Esophagus squamous epithelium (tissue), 5 donors: ENCODE results near the gene BTNL3. TPM values are rescaled to one million over a fixed set of nuclear protein-coding genes. Genes with fewer than 3 reads are reported as not detected.
A peak's percentile ranks its signal among the peaks of the same experiment; 100 is the strongest.

ENCODE experiments used
- DNase-seq: peaks from one replicate; lab custom pipeline; 2025; lab: John Stamatoyannopoulos, UW
- H3K27ac ChIP-seq, 4 donors: fragments of 200-600 bp; sonication (generic); one replicate each; pipeline ENCODE4 v1.5.1; 2016 to 2019; ENCODE audit warnings: mild to moderate bottlenecking in 1 of 4
- H3K27me3 ChIP-seq, 4 donors: fragments of 200-600 bp; sonication (generic); 1 replicate in 3 of 4; 2 replicates in 1 of 4; pipeline versions ENCODE4 v1.5.1 to v1.6.0; 2017 to 2021; ENCODE audit warnings: antibody characterized with exemption in 1 of 4
- H3K36me3 ChIP-seq, 3 donors: fragments of 200-600 bp; sonication (generic); one replicate each; pipeline ENCODE4 v1.5.1; 2016 to 2019
- H3K4me1 ChIP-seq, 3 donors: fragments of 200-600 bp; sonication (generic); one replicate each; pipeline ENCODE4 v1.5.1; 2017 to 2019
- H3K4me3 ChIP-seq, 4 donors: fragments of 200-600 bp; sonication (generic); 1 replicate in 3 of 4; 2 replicates in 1 of 4; pipeline ENCODE4 v1.5.1; 2016 to 2019; ENCODE audit warnings: mild to moderate bottlenecking in 2 of 4, moderate library complexity in 1 of 4
- H3K9me3 ChIP-seq, 3 donors: fragments of 200-600 bp; sonication (generic); one replicate each; pipeline ENCODE4 v1.5.1; 2016 to 2019
- POLR2A ChIP-seq, 4 donors: fragments of 450-650 bp; IDR thresholded peaks; one replicate each; pipeline ENCODE4 v1.6.1; 2017; ENCODE audit warnings: antibody characterized with exemption in 4 of 4, mild to moderate bottlenecking in 4 of 4, moderate library complexity in 3 of 4
- WGBS, 2 donors: methylation state at CpG; one replicate each; pipeline ENCODE4 v1.1.5; 2018; 5-methylcytosine and 5-hydroxymethylcytosine counted together
- intact Hi-C: fragments of 100-400 bp; cut with DNase I; formaldehyde crosslinking; loops from one replicate; pipeline ENCODE4 v1.15.0; 2022
- small RNA-seq, 4 donors: library from RNA; depleted of rRNA; stranded (forward); fragments of <200 nt; gene quantifications; one replicate each; pipeline ENCODE3, GENCODE V24; 2016
- total RNA-seq, 4 donors: library from RNA; depleted of rRNA; stranded (reverse); fragments of >200 nt; gene quantifications; one replicate each; pipeline ENCODE4 v1.1.0, GENCODE V29; 2016
- TF ChIP-seq, protein P1 (sequence below), 6 experiments: fragments of 450-650 bp in 4 of 6; fragments of 200-600 bp in 2 of 6; sonication (generic) in 2 of 6; IDR thresholded peaks; one replicate each; pipeline ENCODE4 v1.5.1; 2016 to 2019; ENCODE audit warnings: antibody characterized with exemption in 6 of 6, mild to moderate bottlenecking in 4 of 6, moderate library complexity in 4 of 6
- donor health status: DM: yes; HTN: yes; CAD: no.

The BTNL3 gene
- total RNA-seq, 4 donors from 2014 or later, result not detected

DNA sequence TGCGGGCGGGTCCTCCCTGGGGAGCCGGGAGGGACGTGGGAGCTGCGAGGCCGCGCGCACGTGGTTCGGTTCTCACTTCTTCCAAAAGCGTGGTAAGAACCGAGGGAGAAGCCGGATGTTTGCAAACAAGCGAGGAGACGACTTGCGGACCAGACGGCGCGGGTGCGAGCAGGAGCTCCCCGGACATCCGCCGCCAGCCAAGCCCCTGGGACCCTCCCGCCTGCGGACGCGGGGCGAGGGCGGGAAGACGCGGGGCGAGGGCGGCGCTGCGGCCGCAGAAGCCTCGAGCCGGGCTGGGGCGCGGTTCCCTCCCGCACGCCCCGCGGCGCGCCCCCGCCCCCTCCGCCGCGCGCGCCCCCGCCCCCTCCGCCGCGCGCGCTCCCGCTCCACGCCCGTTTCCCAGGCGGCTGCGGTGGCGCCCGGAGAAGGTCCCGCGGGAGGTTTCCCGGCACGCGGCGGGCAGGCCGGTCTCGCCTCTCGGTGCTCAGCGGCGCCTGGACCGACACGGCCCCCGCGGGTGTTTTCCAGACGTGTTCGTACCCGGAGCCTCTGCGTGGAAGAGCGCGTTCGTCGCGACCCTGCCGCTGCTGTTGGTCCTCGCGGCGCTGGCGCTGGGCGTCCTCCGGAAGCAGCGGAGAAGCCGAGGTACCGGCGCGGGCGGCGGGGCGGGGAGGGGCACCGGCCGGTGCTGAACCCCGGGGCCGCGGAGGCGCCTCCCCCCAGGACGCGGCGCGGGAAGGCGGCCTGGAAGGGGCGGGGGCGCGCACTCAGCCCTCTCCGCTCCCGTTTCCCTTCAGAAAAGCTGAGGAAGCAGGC, 64.2 kb downstream of the BTNL3 start:
- H3K4me1 ChIP-seq, result peaks cover 11 to 41% (median 18%) of the 10 kb centered on the region in 3 donors
- no peak for DNase-seq
- 0% methylated on average over 13 of the region's 120 CpGs; no CpG with 5 or more reads in 1 of the 2 donors for WGBS, 2 donors
- H3K27ac ChIP-seq, result peak overlapping the region in 1 of 4 donors; percentile 42
- no peaks in the 10 kb centered on the region for H3K9me3 ChIP-seq
- peak overlapping the region; percentile 46 to 71 (median 58) for H3K4me3 ChIP-seq
- no peak for TF ChIP-seq POLR2A (IDR thresholded peaks at IDR 0.05)
- TF ChIP-seq, protein P1, sequence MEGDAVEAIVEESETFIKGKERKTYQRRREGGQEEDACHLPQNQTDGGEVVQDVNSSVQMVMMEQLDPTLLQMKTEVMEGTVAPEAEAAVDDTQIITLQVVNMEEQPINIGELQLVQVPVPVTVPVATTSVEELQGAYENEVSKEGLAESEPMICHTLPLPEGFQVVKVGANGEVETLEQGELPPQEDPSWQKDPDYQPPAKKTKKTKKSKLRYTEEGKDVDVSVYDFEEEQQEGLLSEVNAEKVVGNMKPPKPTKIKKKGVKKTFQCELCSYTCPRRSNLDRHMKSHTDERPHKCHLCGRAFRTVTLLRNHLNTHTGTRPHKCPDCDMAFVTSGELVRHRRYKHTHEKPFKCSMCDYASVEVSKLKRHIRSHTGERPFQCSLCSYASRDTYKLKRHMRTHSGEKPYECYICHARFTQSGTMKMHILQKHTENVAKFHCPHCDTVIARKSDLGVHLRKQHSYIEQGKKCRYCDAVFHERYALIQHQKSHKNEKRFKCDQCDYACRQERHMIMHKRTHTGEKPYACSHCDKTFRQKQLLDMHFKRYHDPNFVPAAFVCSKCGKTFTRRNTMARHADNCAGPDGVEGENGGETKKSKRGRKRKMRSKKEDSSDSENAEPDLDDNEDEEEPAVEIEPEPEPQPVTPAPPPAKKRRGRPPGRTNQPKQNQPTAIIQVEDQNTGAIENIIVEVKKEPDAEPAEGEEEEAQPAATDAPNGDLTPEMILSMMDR (IDR thresholded peaks at IDR 0.05), result no peak
- H3K27me3 ChIP-seq, result peaks cover 0 to 97% (median 12%) of the 10 kb centered on the region in 4 donors
- intact Hi-C loops, result no loop called here
- H3K36me3 ChIP-seq, result no peaks in the 10 kb centered on the region

DNA sequence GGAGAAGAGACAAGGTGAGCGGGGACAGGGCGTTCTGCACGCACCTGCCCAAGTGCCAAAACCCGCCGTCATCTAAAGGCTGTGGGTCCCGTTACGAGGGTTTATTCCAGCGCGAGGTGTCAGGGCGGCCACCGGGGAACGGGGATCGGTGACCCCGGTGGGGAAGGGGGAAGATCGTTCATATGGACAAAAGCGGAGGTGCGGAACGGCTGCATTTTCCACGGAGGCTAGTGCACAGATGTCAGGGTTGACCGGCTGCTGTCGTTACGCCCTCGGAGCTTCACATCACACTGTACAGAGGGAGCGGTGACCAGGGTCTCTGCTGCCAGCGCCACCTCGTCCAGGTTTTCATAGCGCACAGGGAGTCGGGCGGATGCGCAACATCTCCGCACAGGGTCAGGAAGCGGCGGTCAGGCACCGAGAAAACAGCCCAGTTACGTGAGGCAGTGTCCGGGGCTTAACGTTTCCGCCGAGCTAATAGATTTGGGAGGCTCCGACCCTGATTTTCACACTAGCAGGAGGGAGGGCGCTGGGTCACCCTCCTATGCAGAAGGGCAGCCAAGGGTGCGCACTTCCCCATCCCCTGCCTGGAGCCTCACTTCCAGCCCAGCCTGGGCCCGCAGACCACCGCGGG, 65.0 kb downstream of the BTNL3 start:
- H3K4me3 ChIP-seq, result peak overlapping the region; percentile 46 to 71 (median 58)
- no peak for DNase-seq
- H3K27me3 ChIP-seq, result peaks cover 0 to 98% (median 13%) of the 10 kb centered on the region in 4 donors
- no peaks in the 10 kb centered on the region for H3K36me3 ChIP-seq
- WGBS, 2 donors, result 1 to 3% methylated on average over 9 to 15 of the region's 45 CpGs
- intact Hi-C loops, result no loop called here
- TF ChIP-seq, protein P1 (IDR thresholded peaks at IDR 0.05), result no peak
- TF ChIP-seq POLR2A (IDR thresholded peaks at IDR 0.05), result no peak
- peaks cover 11 to 41% (median 18%) of the 10 kb centered on the region in 3 donors for H3K4me1 ChIP-seq
- peak overlapping the region in 1 of 4 donors; percentile 42 for H3K27ac ChIP-seq
- H3K9me3 ChIP-seq, result no peaks in the 10 kb centered on the region

DNA sequence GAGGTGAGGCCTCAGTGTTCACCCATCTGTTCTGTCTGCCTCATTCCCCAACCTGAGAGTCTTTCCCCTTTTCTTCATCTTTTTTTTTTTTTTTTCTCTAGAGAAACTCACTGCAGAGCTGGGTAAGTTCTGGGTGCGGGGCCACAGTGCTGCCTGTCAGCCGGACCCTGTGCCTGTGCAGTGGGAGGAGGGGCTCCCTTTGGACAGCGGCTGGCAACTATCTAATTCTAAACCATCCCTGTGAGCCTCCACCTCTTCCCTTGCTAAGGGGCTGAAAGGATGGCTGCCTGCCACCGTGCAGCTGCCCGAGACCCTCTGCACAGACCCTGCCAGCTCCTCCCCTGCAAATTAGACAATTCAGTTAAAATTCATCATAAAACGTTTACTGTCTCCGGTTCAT, 65.5 kb downstream of the BTNL3 start:
- peaks cover 11 to 44% (median 18%) of the 10 kb centered on the region in 3 donors for H3K4me1 ChIP-seq
- WGBS, 2 donors, result 41 to 44% methylated on average over 5 to 7 of the region's 7 CpGs
- peaks cover 4 to 100% (median 14%) of the 10 kb centered on the region in 4 donors for H3K27me3 ChIP-seq
- H3K27ac ChIP-seq, result no peak overlapping the region
- no peak for DNase-seq
- intact Hi-C loops, result no loop called here
- no peaks in the 10 kb centered on the region for H3K36me3 ChIP-seq
- TF ChIP-seq, protein P1 (IDR thresholded peaks at IDR 0.05), result no peak
- TF ChIP-seq POLR2A (IDR thresholded peaks at IDR 0.05), result no peak
- H3K4me3 ChIP-seq, result peak overlapping the region in 1 of 4 donors; percentile 65
- no peaks in the 10 kb centered on the region for H3K9me3 ChIP-seq

DNA sequence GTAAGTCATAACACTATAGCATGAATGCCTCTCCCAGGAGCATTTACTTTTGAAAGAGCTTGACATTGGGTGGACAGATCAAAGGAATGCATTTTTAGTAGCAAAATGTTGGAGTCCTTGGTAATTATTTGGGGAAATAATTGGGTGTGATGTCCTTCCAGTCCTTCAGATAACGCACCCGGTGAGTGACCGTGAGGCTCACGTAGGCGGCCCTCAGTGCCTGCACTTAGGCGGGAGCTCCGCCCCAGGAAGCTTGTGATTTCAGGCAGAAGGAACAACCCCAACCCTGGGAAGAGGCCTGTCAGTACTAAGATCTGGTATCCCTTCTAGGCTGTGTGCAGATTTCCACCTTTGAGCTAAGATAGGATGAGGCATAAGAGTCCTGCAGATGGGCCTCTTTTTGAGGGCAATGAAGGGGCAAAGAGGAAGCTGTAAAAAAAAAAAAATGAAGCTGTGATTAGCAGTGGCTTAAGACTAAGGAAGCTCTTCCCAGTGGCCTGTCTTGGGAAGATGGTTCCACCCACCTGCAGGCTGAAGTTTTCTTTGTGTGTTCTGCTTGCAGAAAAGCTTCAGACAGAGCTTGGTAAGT, 66.3 kb downstream of the BTNL3 start:
- Histone ChIP-seq H3K4me3 (no peak overlapping the region), H3K4me1 (peaks cover 11 to 52% (median 18%) of the 10 kb centered on the region in 3 donors), H3K27me3 (peaks cover 5 to 100% (median 18%) of the 10 kb centered on the region in 4 donors), H3K27ac (no peak overlapping the region), H3K9me3 (no peaks in the 10 kb centered on the region), H3K36me3 (no peaks in the 10 kb centered on the region)
- intact Hi-C loops, result no loop called here
- no peak for TF ChIP-seq POLR2A (IDR thresholded peaks at IDR 0.05)
- TF ChIP-seq, protein P1 (IDR thresholded peaks at IDR 0.05), result no peak
- WGBS, 2 donors, result 73% methylated on average over 7 of the region's 7 CpGs; no CpG with 5 or more reads in 1 of the 2 donors
- DNase-seq, result no peak

Small RNAs within 50 kb of the gene (small RNA-seq; reads per million reads assigned to genes)
- 0 reads per million in 4 donors for gene MIR8089
- 0 reads per million in 4 donors for gene RNU6-1036P
- 0 reads per million in 4 donors for gene RPS29P12

Other genes with a start within 250 kb of the BTNL3 start
- not detected for gene OR2Y1, start 248.8 kb upstream of the BTNL3 start, total RNA-seq
- 100 to 1,000 TPM in 2 of 4 donors, 10 to 100 TPM in 2; 62.6 to 163 (median 111) TPM for gene MGAT1, start 186.0 kb upstream of the BTNL3 start, total RNA-seq
- gene ZFP62, start 127.6 kb upstream of the BTNL3 start, total RNA-seq, result 10 to 100 TPM in 3 of 4 donors, 1 to 10 TPM in 1; 8.9 to 32.6 (median 19.2) TPM
- under 1 TPM in 1 of 4 donors, not detected in 3; 0.19 TPM for gene BTNL8, start 89.7 kb upstream of the BTNL3 start, total RNA-seq
- gene BTNL9, start 51.4 kb downstream of the BTNL3 start, total RNA-seq, result 10 to 100 TPM in 1 of 4 donors, 1 to 10 TPM in 2, under 1 TPM in 1; 0.75 to 27.7 (median 4.1) TPM
- gene OR2V1, start 142.3 kb downstream of the BTNL3 start, total RNA-seq, result not detected
- gene OR2V2, start 158.7 kb downstream of the BTNL3 start, total RNA-seq, result not detected
- 10 to 100 TPM; 44.8 to 80.6 (median 54.5) TPM for gene TRIM7, start 216.3 kb downstream of the BTNL3 start, total RNA-seq
- 10 to 100 TPM; 12.0 to 22.1 (median 13.8) TPM for gene TRIM41, start 234.4 kb downstream of the BTNL3 start, total RNA-seq